GM21367 (cell line): ENCODE data around the gene SMIM24.
"Not testable (repeated sequence)": the region's sequence is repeated elsewhere in the genome, so short reads cannot be mapped to it uniquely, and the experiment has no call there.

Experiments used
- ATAC-seq: cut with Tn5 transposase; IDR thresholded peaks from one replicate; pipeline ENCODE4 v1.9.1; 2021; ENCODE audit not compliant: unreplicated experiment

SMIM24 gene

DNA sequence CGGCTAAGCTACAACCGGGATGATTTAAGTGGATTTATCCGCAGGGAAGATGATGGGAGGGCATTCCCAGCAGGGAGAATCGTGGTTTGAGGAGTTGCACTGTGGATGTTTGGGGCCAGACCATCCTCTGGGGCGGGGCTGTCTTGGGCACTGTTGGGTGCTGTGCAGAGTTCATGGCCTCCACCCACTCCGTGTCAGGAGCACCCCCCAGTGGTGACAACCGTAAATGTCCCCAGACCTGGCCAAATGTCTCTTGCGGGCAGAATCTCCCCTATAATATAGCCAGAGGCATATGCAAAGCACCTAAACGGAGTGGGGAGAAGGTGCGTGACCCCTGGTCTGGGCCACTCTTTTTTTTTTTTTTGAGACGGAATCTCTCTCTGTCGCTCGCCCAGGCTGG is 40.2 kb downstream of the SMIM24 start:
- ATAC-seq: no peak

- ATAC-seq: peak; percentile 80
Observed at GRCh38 chr19:3434630-3435553, 45.4 kb downstream of the SMIM24 start.

GRCh38 chr19:3433805-3434540 is 46.4 kb downstream of the SMIM24 start:
- ATAC-seq: no peak

- no peak for ATAC-seq
Observed at GRCh38 chr19:3433313-3433712, 47.0 kb downstream of the SMIM24 start.

DNA sequence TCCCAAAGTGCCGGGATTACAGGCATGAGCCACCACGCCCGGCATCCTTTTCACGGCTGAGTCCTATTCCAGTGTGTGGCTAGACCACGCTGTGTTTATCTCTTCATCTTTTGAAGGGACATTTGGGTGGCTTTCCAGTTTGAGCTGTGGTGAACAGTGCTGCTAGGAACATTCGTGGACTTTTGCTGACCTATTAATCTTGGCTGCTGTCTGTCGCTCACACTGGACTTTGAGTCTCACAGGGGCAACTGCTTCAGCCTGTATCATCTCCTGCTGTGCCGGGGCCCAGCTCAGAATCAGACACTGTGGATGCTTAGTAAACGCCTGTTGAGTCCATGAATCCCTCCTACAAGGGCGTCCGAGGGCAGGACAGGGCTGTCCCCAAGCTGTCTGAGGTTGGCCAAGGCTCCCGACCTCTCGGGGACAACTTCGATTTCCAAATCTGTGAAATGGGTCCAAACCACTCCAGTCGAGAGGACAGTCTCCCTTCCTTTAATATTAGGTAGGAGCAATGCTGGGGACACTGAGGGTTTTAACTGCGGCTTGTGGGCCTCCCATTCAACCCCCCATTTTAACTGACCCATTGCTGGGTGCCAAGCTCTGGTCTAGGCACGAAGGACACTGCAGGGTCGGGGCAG is 48.4 kb downstream of the SMIM24 start:
- ATAC-seq: no peak

DNA sequence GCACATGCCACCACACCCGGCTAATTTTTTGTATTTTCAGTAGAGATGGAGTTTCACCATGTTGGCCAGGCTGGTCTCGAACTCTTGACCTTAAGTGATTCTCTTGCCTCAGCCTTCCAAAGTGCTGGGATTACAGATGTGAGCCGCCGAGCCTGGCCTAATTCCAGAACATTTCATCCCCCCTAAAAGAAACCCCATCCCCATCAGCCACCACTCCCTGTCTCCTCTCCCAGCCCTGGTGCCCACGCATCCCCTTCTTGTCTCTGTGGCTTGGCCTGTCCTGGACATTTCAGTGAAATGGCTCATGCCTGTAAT is 50.0 kb downstream of the SMIM24 start:
- not testable (repeated sequence) for ATAC-seq

DNA sequence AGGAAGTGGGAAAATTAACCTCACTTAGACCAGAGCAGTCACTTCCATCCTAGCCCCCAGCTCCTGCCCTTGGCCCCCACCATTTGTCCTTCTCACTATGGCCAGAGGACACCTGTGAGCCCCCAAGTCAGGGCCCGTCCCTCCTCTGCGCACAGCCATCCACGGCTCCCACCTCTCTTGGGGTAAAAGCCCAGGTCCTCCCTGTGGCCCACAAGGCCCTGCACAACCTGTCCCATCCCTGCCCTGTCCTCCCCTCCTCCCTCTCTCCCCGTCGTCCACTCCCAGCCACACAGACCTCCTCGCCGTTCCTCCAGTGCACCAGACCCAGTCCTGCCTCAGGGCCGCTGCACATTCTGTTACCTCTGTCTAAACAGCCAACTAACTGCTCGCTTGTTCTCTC is 53.9 kb downstream of the SMIM24 start:
- ATAC-seq: no peak
